ENCODE measurements around the gene MAGEC3. TPM values are rescaled to one million over a fixed set of nuclear protein-coding genes. Genes with fewer than 3 reads are reported as not detected.
"Not testable (repeated sequence)": the region's sequence is repeated elsewhere in the genome, so short reads cannot be mapped to it uniquely, and the experiment has no call there.

The MAGEC3 gene
- total and polyA plus RNA-seq, 2 of the 13 experiments (the other 11 are each of a cell fraction or from before 2014, with no cell fraction given): not detected

GRCh38 chrX:141879616-141880015 lies 41.5 kb downstream of the MAGEC3 start:
- H3K4me2 ChIP-seq (ENCODE audit: low read depth, low read length): no peak overlapping the region
- no peaks in the 10 kb centered on the region for H4K20me1 ChIP-seq (ENCODE audit: insufficient read depth, low read length)
- peaks cover 8% of the 10 kb centered on the region; the same call in 1 of the 2 replicates for H3K9me3 ChIP-seq (ENCODE audit: low read length)
- H3K9ac ChIP-seq (ENCODE audit: insufficient read depth, low read depth, low read length): no peak overlapping the region
- TF ChIP-seq AGO1 (IDR thresholded peaks at IDR 0.05; ENCODE audit: low read depth, low read length, poor library complexity, severe bottlenecking) (no peak), ZNF333 (CRISPR knock-in tag; IDR thresholded peaks at IDR 0.05; ENCODE audit: borderline replicate concordance) (no peak), ZBTB7B (CRISPR knock-in tag; IDR thresholded peaks at IDR 0.05) (no peak), ZNF431 (CRISPR knock-in tag; IDR thresholded peaks at IDR 0.05; ENCODE audit: borderline replicate concordance, low read depth) (no peak), ZNF343 (CRISPR knock-in tag; IDR thresholded peaks at IDR 0.05) (no peak), ZMYM4 (CRISPR knock-in tag; IDR thresholded peaks at IDR 0.05) (no peak), ZKSCAN1 (IDR thresholded peaks at IDR 0.05; ENCODE audit: low read length) (no peak), ZFP37 (CRISPR knock-in tag; IDR thresholded peaks at IDR 0.05; ENCODE audit: borderline replicate concordance) (no peak), ZNF724P (CRISPR knock-in tag; IDR thresholded peaks at IDR 0.05; ENCODE audit: borderline replicate concordance) (no peak)
- intact Hi-C loops (cut with micrococcal nuclease; ENCODE audit: unreplicated experiment) (no loop called here), in situ Hi-C loops (cut with HindIII; ENCODE audit: extremely low pct_ligation_motif_present, low pct_unique_long_range_greater_than_20kb) (no loop called here)
- FAIRE-seq (no peak), ATAC-seq (no peak), DNase-seq (ENCODE audit: low spot score) (no peak)
- H3K36me3 ChIP-seq (replicated peaks in 1 of 2; ENCODE audit: control insufficient read depth in 1 of 2, insufficient read depth in 2 of 2, low read length in 2 of 2): no peaks in the 10 kb centered on the region
- H2AFZ ChIP-seq (ENCODE audit: low read length): no peak overlapping the region
- POLR2A ChIA-PET: no interaction called here
- CTCF ChIA-PET (ENCODE audit: low intra/inter-chr PET ratio, low total read pairs): no interaction called here
- H3K27ac ChIP-seq (ENCODE audit: extremely low read length, insufficient read depth, low read length): no peak overlapping the region
- H3K4me3 ChIP-seq (replicated peaks in 1 of 3; ENCODE audit: insufficient read depth in 1 of 3, low read depth in 2 of 3, low read length in 3 of 3): no peak overlapping the region
- BruUV-seq (replicated peaks): no TSS peak
- no peaks in the 10 kb centered on the region for H3K4me1 ChIP-seq (ENCODE audit: insufficient read depth, low read length)
- H3K27me3 ChIP-seq (ENCODE audit: control insufficient read depth in 1 of 2, insufficient read depth in 2 of 2, low read length in 2 of 2): no peaks in the 10 kb centered on the region
- no peaks in the 10 kb centered on the region for H3K79me2 ChIP-seq (ENCODE audit: insufficient read depth, low read length)
- WGBS (ENCODE audit: low lambda C conversion rate): 0% methylated on average over 2 of the region's 5 CpGs

- H3K27ac ChIP-seq (ENCODE audit: extremely low read length, insufficient read depth, low read length); H3K9me3 ChIP-seq (ENCODE audit: low read length); H3K27me3 ChIP-seq (ENCODE audit: control insufficient read depth in 1 of 2, insufficient read depth in 2 of 2, low read length in 2 of 2); H3K79me2 ChIP-seq (ENCODE audit: insufficient read depth, low read length); H3K4me2 ChIP-seq (ENCODE audit: low read depth, low read length); DNase-seq (ENCODE audit: low spot score); H3K4me1 ChIP-seq (ENCODE audit: insufficient read depth, low read length); ATAC-seq; FAIRE-seq; H4K20me1 ChIP-seq (ENCODE audit: insufficient read depth, low read length); in situ Hi-C loops (cut with HindIII; ENCODE audit: extremely low pct_ligation_motif_present, low pct_unique_long_range_greater_than_20kb); H3K4me3 ChIP-seq (replicated peaks in 1 of 3; ENCODE audit: insufficient read depth in 1 of 3, low read depth in 2 of 3, low read length in 3 of 3); H2AFZ ChIP-seq (ENCODE audit: low read length); BruUV-seq (replicated peaks); POLR2A ChIA-PET; H3K36me3 ChIP-seq (replicated peaks in 1 of 2; ENCODE audit: control insufficient read depth in 1 of 2, insufficient read depth in 2 of 2, low read length in 2 of 2); CTCF ChIA-PET (ENCODE audit: low intra/inter-chr PET ratio, low total read pairs); H3K9ac ChIP-seq (ENCODE audit: insufficient read depth, low read depth, low read length); intact Hi-C loops (cut with micrococcal nuclease; ENCODE audit: unreplicated experiment): not testable (repeated sequence)
- WGBS (ENCODE audit: low lambda C conversion rate): no CpG with 5 or more reads among the region's 5 CpGs
Observed at GRCh38 chrX:141888811-141889210, 50.7 kb downstream of the MAGEC3 start.
